Glomerular visceral epithelial cell (primary cell): ENCODE data around the gene GEMIN2.
A peak's percentile ranks its signal among the peaks of the same experiment; 100 is the strongest.
"Not testable (repeated sequence)": the region's sequence is repeated elsewhere in the genome, so short reads cannot be mapped to it uniquely, and the experiment has no call there.

Experiments used
- DNase-seq: peaks from one replicate; pipeline ENCODE4 v3.0.0-alpha.2; 2016; ENCODE audit errors: extremely low spot score

Gene GEMIN2

GRCh38 chr14:39109893-39110715, 4.0 kb upstream of the GEMIN2 start:
- DNase-seq = no peak

DNA sequence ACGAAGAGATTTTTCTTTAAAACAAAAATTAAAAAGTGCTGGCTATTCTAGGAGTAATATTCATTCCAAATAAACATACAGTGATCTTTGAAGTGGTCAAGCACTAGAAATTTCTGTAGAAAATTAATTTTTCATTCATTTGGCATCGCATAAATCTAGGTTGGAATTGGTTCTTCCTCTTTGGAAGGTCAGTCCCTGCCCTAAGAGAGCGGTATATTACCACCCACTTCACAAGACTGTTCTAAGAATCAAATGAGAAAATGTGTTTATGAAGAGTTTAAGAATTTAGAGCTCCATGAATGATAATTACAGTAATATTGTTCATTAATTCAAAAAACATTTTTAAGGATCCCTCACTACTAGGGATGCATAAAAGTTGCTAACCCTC, 444 bp upstream of the GEMIN2 start:
- no peak for DNase-seq

GRCh38 chr14:39122330-39123138, 8.4 kb downstream of the GEMIN2 start:
- no peak for DNase-seq

GRCh38 chr14:39137835-39138234, 23.7 kb downstream of the GEMIN2 start:
- DNase-seq = not testable (repeated sequence)

DNA sequence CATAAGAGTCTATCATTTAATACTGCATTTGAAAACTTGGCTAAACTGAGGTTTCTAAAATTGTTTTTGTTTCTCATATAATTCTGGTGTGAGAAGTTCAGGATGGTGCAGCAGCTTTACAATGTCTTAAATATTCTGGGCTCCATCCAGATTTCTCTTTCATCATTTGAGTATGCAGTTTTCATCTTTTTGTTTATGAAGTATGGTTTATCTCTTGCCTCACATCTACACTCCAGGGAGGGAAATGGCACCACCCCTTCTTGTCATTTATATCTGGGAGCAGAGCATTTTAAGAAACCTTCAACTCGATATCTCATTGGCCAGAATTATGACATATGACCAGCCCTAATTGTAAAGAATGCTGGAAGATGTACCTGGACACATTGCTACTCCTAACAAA, 24.3 kb downstream of the GEMIN2 start:
- DNase-seq = no peak

GRCh38 chr14:39140170-39140569, 26.0 kb downstream of the GEMIN2 start:
- no peak for DNase-seq

DNA sequence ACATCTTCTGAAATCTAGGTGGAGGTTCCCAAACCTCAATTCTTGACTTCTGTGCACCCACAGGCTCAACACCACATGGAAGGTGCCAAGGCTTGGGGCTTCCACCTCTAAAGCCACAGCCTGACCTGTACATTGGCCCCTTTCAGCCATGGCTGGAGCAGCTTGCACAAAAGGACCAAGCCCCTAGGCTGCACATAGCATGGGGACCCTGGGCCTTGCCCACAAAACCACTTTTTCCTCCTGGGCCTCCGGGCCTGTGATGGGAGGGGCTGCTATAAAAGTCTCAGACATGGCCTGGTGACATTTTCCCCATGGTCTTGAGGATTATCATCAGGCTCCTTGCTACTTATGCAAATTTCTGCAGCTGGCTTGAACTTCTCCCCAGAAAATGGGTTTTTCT, 27.5 kb downstream of the GEMIN2 start:
- DNase-seq = not testable (repeated sequence)

DNA sequence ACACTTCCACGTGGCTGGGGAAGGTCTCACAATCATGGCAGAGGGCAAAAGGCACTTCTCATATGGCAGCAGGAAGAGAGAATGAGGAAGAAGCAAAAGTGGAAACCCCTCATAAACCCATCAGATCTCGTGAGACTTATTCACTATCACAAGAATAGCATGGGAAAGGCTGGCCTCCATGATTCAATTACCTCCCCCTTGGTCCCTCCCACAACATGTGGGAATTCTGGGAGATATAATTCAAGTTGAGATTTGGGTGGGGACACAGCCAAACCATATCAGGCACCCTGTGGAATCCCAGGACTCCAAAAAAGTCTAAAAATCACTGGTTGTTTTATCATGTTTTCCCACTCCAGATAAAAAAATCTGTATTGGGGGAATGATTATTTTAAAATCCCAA, 29.1 kb downstream of the GEMIN2 start:
- not testable (repeated sequence) for DNase-seq

GRCh38 chr14:39145266-39145966, 31.3 kb downstream of the GEMIN2 start:
- peak; percentile 3 for DNase-seq

DNA sequence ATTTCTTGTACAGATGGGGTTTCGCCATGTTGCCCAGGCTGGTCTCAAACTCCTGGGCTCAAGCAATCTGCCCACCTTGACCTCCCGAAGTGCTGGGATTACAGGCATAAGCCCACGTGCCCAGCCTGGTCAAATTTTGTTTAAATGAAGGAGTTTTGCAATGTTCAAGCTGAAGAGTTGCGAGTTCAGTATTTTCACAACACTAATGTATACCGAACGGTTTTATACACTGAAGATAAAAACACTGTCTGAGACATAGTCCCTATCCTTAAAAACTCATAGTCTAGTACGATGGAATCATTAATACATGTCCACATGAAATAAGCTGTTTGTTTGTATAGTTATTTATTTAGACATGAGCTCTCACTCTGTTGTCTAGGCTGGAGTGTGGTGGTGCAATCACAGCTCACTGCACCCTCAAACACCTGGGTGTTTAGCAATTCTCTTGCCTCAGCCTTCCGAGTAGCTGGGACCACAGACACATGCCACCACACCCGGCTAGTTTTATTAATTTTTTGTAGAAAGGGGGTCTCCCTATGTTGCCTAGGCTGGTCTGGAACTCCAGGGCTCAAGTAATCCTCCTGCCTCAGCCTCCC, 40.6 kb downstream of the GEMIN2 start:
- DNase-seq = no peak

GRCh38 chr14:39157491-39157890, 43.4 kb downstream of the GEMIN2 start:
- DNase-seq = no peak

GRCh38 chr14:39158222-39158858, 44.2 kb downstream of the GEMIN2 start:
- DNase-seq = no peak

GRCh38 chr14:39160494-39160893, 46.4 kb downstream of the GEMIN2 start:
- DNase-seq = no peak

GRCh38 chr14:39167797-39168320, 53.7 kb downstream of the GEMIN2 start:
- DNase-seq = not testable (repeated sequence)

GRCh38 chr14:39168591-39168990, 54.5 kb downstream of the GEMIN2 start:
- no peak for DNase-seq

- no peak for DNase-seq
These were observed 55.4 kb downstream of the GEMIN2 start for GRCh38 chr14:39169541-39169900.

DNA sequence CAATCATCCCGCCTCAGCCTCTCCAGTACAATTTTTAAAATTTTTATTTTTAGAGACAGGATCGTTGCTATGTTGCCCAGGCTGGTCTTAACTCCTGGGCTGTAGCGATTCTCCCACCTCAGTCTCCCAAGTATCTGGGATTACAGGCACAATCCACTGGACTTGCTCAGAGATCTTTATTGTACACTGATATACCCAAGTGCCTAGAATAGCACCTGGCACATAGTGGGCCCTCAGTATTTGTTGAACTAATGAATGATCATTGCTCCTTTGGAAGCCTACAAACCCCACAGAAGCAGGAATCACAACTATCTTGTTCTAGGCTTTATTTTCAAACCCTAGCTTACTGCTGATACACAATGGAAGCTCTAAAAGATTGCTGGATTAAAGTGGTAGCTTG, 59.1 kb downstream of the GEMIN2 start:
- DNase-seq = no peak

- peak; percentile 100 for DNase-seq
These were observed 60.7 kb downstream of the GEMIN2 start, which contains the start of gene PNN for GRCh38 chr14:39174560-39175444. Gene PNN, plus strand, starts transcription at chr14:39175254. Its CDS starts 26 bp downstream, at chr14:39175280.

DNA sequence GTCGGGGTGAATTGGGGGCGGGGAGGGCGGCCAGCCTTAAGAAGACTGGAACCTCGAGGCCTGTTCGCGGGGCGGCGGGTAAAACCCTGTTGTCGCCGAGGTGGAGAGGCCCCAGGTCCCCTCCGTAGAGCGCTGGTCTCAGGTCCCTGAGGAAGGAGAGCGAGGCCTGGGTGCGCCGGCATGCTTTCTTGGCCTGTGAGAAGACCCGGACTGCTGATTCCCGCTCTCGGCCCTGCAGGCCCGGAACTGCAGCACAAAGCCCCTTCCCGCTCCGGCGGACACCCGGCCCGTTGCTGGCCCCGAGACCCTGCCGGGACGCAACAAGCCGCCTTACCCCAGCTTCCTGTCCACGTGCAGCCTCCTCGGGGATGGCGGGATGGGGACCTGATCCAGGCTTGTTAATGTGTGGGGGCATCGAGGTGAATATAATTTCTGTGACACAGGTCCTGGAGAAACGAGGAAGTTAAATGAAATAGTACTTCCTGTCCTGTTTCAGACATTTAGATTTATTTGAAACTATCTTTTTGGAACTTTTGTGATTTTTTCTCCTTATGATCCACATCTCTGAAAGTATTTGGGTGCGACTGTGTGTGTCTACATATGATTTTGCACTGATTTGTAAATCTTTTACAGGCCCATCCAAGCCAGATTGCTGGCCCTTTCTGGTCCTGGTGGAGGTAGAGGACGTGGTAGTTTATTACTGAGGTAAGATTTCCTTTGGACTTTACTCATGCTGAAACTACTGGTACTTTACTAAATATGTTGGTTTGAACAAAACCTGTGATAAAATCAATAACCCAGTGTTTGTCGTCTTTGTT, 61.5 kb downstream of the GEMIN2 start:
- DNase-seq = peak; percentile 47
